Measurements from ENCODE around the gene RSPH9.

The RSPH9 gene, protein sequence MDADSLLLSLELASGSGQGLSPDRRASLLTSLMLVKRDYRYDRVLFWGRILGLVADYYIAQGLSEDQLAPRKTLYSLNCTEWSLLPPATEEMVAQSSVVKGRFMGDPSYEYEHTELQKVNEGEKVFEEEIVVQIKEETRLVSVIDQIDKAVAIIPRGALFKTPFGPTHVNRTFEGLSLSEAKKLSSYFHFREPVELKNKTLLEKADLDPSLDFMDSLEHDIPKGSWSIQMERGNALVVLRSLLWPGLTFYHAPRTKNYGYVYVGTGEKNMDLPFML

DNA sequence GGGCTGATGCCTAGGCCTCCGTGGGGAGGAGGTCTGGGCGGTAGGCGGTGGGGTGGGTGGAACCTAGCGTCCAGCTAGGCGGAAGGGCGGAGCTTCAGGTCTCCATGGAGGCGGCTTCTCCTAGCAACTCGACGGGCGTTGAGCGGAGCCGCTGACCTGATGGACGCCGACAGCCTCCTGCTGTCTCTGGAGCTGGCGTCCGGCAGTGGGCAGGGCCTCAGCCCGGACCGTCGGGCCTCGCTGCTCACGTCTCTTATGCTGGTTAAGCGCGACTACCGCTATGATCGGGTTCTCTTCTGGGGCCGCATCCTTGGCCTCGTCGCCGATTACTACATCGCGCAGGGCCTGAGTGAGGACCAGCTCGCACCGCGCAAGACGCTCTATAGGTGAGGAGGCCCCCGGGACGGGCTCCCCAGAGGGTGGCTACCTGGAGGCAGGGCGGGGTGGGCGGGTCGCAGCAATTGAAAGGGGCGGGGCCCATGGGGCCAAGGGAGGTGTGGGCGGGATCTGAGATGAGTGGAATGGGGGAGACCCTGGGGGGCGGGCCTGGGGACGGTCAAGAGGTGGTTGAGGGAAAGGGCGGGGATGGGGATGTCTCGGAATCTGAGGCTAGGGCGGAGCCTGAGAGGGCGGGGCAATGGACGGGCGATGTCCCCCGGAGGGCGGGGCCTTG is at the start of gene RSPH9:
TSS of gene RSPH9 (plus strand) at position 97 of the 673 bp plus-strand sequence. CDS start at position 160, 63 bp downstream.
- Histone ChIP-seq H3K4me3 (ENCODE audit: low read length in 2 of 2) (peak within 1 kb of the TSS; percentile 41 to 67), H3K27me3 (ENCODE audit: control insufficient read depth in 1 of 2, insufficient read depth in 2 of 2, low read length in 2 of 2) (no peaks in the 10 kb centered on the region), H3K4me1 (ENCODE audit: control insufficient read depth, insufficient read depth, low read length) (peaks cover 7% of the 10 kb centered on the region), H3K27ac (ENCODE audit: low read length) (no peak within 1 kb of the TSS), H3K9ac (ENCODE audit: low read length in 2 of 2) (no peak within 1 kb of the TSS), H3K9me3 (ENCODE audit: control insufficient read depth in 2 of 2, low read length in 2 of 2) (no peaks in the 10 kb centered on the region), H3K36me3 (ENCODE audit: control insufficient read depth in 2 of 2, insufficient read depth in 2 of 2, low read length in 2 of 2) (peaks cover 10 to 13% of the 10 kb centered on the region in 2 donors)

DNA sequence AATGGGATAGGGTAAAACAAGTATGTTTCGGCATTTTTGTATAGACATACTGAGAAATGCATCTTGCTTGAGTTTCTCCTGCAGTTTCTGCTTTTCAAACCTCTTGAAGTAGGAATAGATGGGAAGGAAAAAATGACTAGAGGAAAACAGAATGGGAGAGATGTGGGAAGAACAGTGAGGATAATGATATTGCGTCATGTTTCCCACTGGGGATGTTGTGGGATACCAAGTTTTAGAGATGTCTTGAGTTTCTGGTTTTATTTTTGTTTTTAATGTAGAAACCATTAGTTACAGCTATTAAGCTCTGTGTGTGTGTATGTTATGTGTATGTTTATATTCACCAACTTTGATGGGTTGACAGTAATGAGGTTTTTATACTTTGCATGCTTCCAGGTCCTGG is 44.2 kb upstream of the RSPH9 start:
- H3K9me3 ChIP-seq (ENCODE audit: control insufficient read depth in 2 of 2, low read length in 2 of 2): no peaks in the 10 kb centered on the region
- no peaks in the 10 kb centered on the region for H3K27me3 ChIP-seq (ENCODE audit: control insufficient read depth in 1 of 2, insufficient read depth in 2 of 2, low read length in 2 of 2)
- H3K4me1 ChIP-seq (ENCODE audit: control insufficient read depth, insufficient read depth, low read length): no peaks in the 10 kb centered on the region
- H3K36me3 ChIP-seq (ENCODE audit: control insufficient read depth in 2 of 2, insufficient read depth in 2 of 2, low read length in 2 of 2): peaks cover 16% of the 10 kb centered on the region in 2 donors
- H3K27ac ChIP-seq (ENCODE audit: low read length): no peak overlapping the region
- H3K4me3 ChIP-seq (ENCODE audit: low read length in 2 of 2): no peak overlapping the region
- no peak overlapping the region for H3K9ac ChIP-seq (ENCODE audit: low read length in 2 of 2)

DNA sequence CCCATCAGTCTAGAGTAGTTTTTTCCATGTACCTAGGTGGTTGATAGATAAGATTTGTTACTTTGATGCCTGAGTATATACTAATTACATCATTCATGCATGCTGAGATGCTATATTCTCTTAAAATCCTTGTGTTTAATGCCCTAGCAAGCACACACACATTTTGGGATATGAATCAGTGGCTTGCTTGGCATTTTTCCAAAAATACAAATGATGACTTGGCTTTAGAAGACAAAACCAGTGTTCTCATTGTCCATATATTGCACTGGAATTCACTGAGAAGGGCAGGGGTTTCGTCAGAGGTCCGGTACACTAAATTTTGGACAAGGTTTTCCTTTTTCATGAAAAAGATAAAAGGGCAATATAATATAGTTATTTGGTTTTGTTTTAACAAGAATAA is 40.7 kb upstream of the RSPH9 start:
- peaks cover 11 to 12% of the 10 kb centered on the region in 2 donors for H3K36me3 ChIP-seq (ENCODE audit: control insufficient read depth in 2 of 2, insufficient read depth in 2 of 2, low read length in 2 of 2)
- H3K9ac ChIP-seq (ENCODE audit: low read length in 2 of 2): no peak overlapping the region
- H3K27me3 ChIP-seq (ENCODE audit: control insufficient read depth in 1 of 2, insufficient read depth in 2 of 2, low read length in 2 of 2): no peaks in the 10 kb centered on the region
- H3K9me3 ChIP-seq (ENCODE audit: control insufficient read depth in 2 of 2, low read length in 2 of 2): no peaks in the 10 kb centered on the region
- no peaks in the 10 kb centered on the region for H3K4me1 ChIP-seq (ENCODE audit: control insufficient read depth, insufficient read depth, low read length)
- H3K27ac ChIP-seq (ENCODE audit: low read length): no peak overlapping the region
- no peak overlapping the region for H3K4me3 ChIP-seq (ENCODE audit: low read length in 2 of 2)

DNA sequence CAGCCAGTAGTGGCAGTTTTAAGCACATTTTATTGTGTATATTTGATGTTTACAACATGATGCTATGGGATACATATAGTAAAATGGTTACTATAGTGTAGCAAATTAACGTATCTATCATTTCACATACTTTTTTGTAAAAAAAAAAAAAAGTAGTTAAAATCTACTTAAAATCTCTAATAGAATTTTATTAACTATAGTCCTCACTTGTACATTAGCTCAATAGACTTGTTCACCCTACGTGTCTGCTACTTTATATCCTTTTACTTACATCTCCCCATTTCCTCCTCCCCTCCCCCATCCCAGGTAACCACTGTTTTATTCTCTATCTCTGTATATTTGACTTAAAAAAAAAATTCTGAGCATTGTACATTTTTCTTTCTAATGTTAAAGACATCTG is 38.8 kb upstream of the RSPH9 start:
- Histone ChIP-seq H3K27ac (ENCODE audit: low read length) (no peak overlapping the region), H3K9me3 (ENCODE audit: control insufficient read depth in 2 of 2, low read length in 2 of 2) (no peaks in the 10 kb centered on the region), H3K9ac (ENCODE audit: low read length in 2 of 2) (no peak overlapping the region), H3K36me3 (ENCODE audit: control insufficient read depth in 2 of 2, insufficient read depth in 2 of 2, low read length in 2 of 2) (peaks cover 8 to 12% of the 10 kb centered on the region in 2 donors), H3K27me3 (ENCODE audit: control insufficient read depth in 1 of 2, insufficient read depth in 2 of 2, low read length in 2 of 2) (no peaks in the 10 kb centered on the region), H3K4me1 (ENCODE audit: control insufficient read depth, insufficient read depth, low read length) (no peaks in the 10 kb centered on the region), H3K4me3 (ENCODE audit: low read length in 2 of 2) (no peak overlapping the region)

DNA sequence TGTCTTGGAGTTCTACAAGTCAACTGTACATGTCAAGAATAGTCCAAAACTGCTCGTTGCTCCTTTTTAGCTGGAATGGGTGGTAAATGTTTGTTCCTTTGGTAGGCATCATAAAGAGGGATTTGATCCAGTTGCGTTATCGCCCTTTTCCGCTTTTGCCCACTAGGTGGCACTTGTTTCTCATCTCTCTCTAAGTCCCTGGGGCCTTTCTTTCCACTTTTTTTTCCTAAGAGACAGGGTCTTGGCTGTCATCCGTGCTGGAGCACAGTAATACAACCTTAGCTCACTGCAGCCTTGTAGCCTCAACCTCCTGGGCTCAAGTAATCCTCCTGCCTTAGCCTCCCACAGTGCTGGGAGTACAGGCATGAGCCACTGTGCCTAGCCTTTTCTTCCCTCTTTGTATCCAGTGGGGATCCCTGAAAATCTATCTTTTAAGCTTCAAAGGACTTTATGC is 36.5 kb upstream of the RSPH9 start:
- no peaks in the 10 kb centered on the region for H3K9me3 ChIP-seq (ENCODE audit: control insufficient read depth in 2 of 2, low read length in 2 of 2)
- no peaks in the 10 kb centered on the region for H3K27me3 ChIP-seq (ENCODE audit: control insufficient read depth in 1 of 2, insufficient read depth in 2 of 2, low read length in 2 of 2)
- peaks cover 10 to 12% of the 10 kb centered on the region in 2 donors for H3K36me3 ChIP-seq (ENCODE audit: control insufficient read depth in 2 of 2, insufficient read depth in 2 of 2, low read length in 2 of 2)
- H3K27ac ChIP-seq (ENCODE audit: low read length): no peak overlapping the region
- no peak overlapping the region for H3K9ac ChIP-seq (ENCODE audit: low read length in 2 of 2)
- H3K4me1 ChIP-seq (ENCODE audit: control insufficient read depth, insufficient read depth, low read length): no peaks in the 10 kb centered on the region
- no peak overlapping the region for H3K4me3 ChIP-seq (ENCODE audit: low read length in 2 of 2)

DNA sequence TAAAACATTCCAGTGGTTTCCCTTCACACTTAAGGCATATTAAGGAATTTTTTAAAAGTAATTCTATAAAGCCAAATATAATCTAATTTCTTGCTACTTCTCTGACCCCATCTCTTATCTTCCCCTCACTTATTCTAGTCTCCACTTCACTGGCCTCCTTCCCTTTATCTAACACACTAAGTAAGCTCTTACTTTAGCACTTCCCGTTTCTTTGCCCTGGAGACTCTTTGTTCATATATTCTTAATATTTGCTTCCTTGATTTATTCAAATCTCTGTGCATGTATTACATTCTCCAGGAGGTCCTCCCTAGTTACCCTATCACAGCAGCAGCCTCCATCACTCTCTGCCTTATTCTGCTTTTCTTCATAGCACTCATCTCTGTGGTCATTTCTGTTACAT is 36.0 kb upstream of the RSPH9 start:
- H3K27me3 ChIP-seq (ENCODE audit: control insufficient read depth in 1 of 2, insufficient read depth in 2 of 2, low read length in 2 of 2): no peaks in the 10 kb centered on the region
- no peaks in the 10 kb centered on the region for H3K9me3 ChIP-seq (ENCODE audit: control insufficient read depth in 2 of 2, low read length in 2 of 2)
- no peaks in the 10 kb centered on the region for H3K4me1 ChIP-seq (ENCODE audit: control insufficient read depth, insufficient read depth, low read length)
- H3K4me3 ChIP-seq (ENCODE audit: low read length in 2 of 2): no peak overlapping the region
- H3K9ac ChIP-seq (ENCODE audit: low read length in 2 of 2): no peak overlapping the region
- H3K36me3 ChIP-seq (ENCODE audit: control insufficient read depth in 2 of 2, insufficient read depth in 2 of 2, low read length in 2 of 2): peaks cover 10 to 12% of the 10 kb centered on the region in 2 donors
- H3K27ac ChIP-seq (ENCODE audit: low read length): no peak overlapping the region

DNA sequence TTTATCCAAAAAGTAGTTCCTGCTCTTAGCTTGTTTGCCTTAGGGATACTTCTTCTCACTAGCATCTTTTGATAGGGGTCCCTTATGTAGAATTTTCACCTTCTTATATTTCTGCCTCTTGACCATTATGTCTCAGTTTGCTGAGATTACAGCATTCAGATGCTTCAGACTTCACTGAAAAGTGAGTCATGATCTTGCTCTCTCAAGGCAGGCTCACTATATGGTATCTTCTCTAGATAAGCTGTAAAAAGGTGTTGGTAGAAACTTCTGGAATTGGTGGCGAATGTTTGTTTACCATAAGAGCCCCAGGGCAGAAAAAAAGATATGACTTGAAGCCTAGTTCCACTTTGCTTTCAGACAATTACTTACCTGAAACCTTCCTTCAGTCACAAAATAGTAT is 35.4 kb upstream of the RSPH9 start:
- H3K4me3 ChIP-seq (ENCODE audit: low read length in 2 of 2): no peak overlapping the region
- H3K9me3 ChIP-seq (ENCODE audit: control insufficient read depth in 2 of 2, low read length in 2 of 2): no peaks in the 10 kb centered on the region
- no peak overlapping the region for H3K27ac ChIP-seq (ENCODE audit: low read length)
- H3K4me1 ChIP-seq (ENCODE audit: control insufficient read depth, insufficient read depth, low read length): no peaks in the 10 kb centered on the region
- peaks cover 11 to 14% of the 10 kb centered on the region in 2 donors for H3K36me3 ChIP-seq (ENCODE audit: control insufficient read depth in 2 of 2, insufficient read depth in 2 of 2, low read length in 2 of 2)
- H3K27me3 ChIP-seq (ENCODE audit: control insufficient read depth in 1 of 2, insufficient read depth in 2 of 2, low read length in 2 of 2): no peaks in the 10 kb centered on the region
- no peak overlapping the region for H3K9ac ChIP-seq (ENCODE audit: low read length in 2 of 2)

DNA sequence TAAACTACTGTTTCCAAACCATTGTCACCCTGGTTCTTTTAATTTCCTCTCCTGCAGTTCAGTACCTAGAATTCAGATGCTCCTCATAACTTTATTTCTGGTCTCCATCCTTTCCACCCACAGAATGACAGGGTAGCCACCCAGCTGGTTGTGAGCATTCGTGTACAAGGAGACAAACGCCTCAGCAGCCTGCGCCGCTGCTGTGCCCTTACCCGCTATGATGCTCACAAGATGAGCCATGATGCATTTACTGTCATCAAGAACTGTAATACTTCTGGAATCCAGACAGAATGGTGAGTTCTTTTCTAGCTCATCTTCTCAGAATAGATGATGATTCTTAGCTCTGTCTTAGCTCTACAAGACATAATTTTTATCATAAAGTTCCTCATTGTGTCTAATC is 34.4 kb upstream of the RSPH9 start:
- Histone ChIP-seq H3K27me3 (ENCODE audit: control insufficient read depth in 1 of 2, insufficient read depth in 2 of 2, low read length in 2 of 2) (no peaks in the 10 kb centered on the region), H3K9ac (ENCODE audit: low read length in 2 of 2) (no peak overlapping the region), H3K27ac (ENCODE audit: low read length) (no peak overlapping the region), H3K4me1 (ENCODE audit: control insufficient read depth, insufficient read depth, low read length) (no peaks in the 10 kb centered on the region), H3K9me3 (ENCODE audit: control insufficient read depth in 2 of 2, low read length in 2 of 2) (no peaks in the 10 kb centered on the region), H3K4me3 (ENCODE audit: low read length in 2 of 2) (no peak overlapping the region), H3K36me3 (ENCODE audit: control insufficient read depth in 2 of 2, insufficient read depth in 2 of 2, low read length in 2 of 2) (peaks cover 13 to 15% of the 10 kb centered on the region in 2 donors)

DNA sequence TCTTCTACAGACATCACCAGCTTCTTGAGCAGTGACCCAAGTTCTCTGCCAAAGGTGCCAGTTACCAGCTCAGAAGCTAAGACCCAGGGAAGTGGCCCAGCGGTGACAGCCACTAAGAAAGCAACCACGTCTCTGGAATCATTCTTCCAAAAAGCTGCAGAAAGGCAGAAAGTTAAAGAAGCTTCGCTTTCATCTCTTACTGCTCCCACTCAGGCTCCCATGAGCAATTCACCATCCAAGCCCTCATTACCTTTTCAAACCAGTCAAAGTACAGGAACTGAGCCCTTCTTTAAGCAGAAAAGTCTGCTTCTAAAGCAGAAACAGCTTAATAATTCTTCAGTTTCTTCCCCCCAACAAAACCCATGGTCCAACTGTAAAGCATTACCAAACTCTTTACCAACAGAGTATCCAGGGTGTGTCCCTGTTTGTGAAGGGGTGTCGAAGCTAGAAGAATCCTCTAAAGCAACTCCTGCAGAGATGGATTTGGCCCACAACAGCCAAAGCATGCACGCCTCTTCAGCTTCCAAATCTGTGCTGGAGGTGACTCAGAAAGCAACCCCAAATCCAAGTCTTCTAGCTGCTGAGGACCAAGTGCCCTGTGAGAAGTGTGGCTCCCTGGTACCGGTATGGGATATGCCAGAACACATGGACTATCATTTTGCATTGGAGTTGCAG is 31.0 kb upstream of the RSPH9 start:
- H3K27ac ChIP-seq (ENCODE audit: low read length): no peak overlapping the region
- peaks cover 13 to 15% of the 10 kb centered on the region in 2 donors for H3K36me3 ChIP-seq (ENCODE audit: control insufficient read depth in 2 of 2, insufficient read depth in 2 of 2, low read length in 2 of 2)
- H3K9ac ChIP-seq (ENCODE audit: low read length in 2 of 2): no peak overlapping the region
- no peaks in the 10 kb centered on the region for H3K27me3 ChIP-seq (ENCODE audit: control insufficient read depth in 1 of 2, insufficient read depth in 2 of 2, low read length in 2 of 2)
- H3K9me3 ChIP-seq (ENCODE audit: control insufficient read depth in 2 of 2, low read length in 2 of 2): no peaks in the 10 kb centered on the region
- H3K4me3 ChIP-seq (ENCODE audit: low read length in 2 of 2): no peak overlapping the region
- no peaks in the 10 kb centered on the region for H3K4me1 ChIP-seq (ENCODE audit: control insufficient read depth, insufficient read depth, low read length)

DNA sequence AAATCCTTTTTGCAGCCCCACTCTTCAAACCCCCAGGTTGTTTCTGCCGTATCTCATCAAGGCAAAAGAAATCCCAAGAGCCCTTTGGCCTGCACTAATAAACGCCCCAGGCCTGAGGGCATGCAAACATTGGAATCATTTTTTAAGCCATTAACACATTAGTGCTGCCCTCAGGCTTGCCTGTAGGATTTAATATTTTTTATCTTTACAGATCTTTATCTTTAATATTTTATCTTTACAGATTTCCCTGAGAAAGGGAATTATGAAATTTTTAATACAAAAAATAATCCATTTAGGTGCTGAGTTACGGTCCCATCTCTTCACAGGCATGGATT is 30.5 kb upstream of the RSPH9 start:
- no peaks in the 10 kb centered on the region for H3K9me3 ChIP-seq (ENCODE audit: control insufficient read depth in 2 of 2, low read length in 2 of 2)
- H3K27ac ChIP-seq (ENCODE audit: low read length): no peak overlapping the region
- no peak overlapping the region for H3K4me3 ChIP-seq (ENCODE audit: low read length in 2 of 2)
- H3K9ac ChIP-seq (ENCODE audit: low read length in 2 of 2): no peak overlapping the region
- H3K4me1 ChIP-seq (ENCODE audit: control insufficient read depth, insufficient read depth, low read length): no peaks in the 10 kb centered on the region
- H3K36me3 ChIP-seq (ENCODE audit: control insufficient read depth in 2 of 2, insufficient read depth in 2 of 2, low read length in 2 of 2): peaks cover 13 to 15% of the 10 kb centered on the region in 2 donors
- no peaks in the 10 kb centered on the region for H3K27me3 ChIP-seq (ENCODE audit: control insufficient read depth in 1 of 2, insufficient read depth in 2 of 2, low read length in 2 of 2)
